HG03457 (cell line): ENCODE data around the gene DNAH12.

ENCODE experiments used
- ATAC-seq: cut with Tn5 transposase; IDR thresholded peaks from one replicate; pipeline ENCODE4 v1.9.1; 2021; ENCODE audit warnings: moderate number of reproducible peaks; ENCODE audit not compliant: unreplicated experiment

The DNAH12 gene

GRCh38 chr3:57244946-57245345 lies 299.2 kb downstream of the DNAH12 start:
- no peak for ATAC-seq
